ENCODE results near the gene FRG2.
A peak's percentile ranks its signal among the peaks of the same experiment; 100 is the strongest.
"Not testable (repeated sequence)": the region's sequence is repeated elsewhere in the genome, so short reads cannot be mapped to it uniquely, and the experiment has no call there.

The FRG2 gene

DNA sequence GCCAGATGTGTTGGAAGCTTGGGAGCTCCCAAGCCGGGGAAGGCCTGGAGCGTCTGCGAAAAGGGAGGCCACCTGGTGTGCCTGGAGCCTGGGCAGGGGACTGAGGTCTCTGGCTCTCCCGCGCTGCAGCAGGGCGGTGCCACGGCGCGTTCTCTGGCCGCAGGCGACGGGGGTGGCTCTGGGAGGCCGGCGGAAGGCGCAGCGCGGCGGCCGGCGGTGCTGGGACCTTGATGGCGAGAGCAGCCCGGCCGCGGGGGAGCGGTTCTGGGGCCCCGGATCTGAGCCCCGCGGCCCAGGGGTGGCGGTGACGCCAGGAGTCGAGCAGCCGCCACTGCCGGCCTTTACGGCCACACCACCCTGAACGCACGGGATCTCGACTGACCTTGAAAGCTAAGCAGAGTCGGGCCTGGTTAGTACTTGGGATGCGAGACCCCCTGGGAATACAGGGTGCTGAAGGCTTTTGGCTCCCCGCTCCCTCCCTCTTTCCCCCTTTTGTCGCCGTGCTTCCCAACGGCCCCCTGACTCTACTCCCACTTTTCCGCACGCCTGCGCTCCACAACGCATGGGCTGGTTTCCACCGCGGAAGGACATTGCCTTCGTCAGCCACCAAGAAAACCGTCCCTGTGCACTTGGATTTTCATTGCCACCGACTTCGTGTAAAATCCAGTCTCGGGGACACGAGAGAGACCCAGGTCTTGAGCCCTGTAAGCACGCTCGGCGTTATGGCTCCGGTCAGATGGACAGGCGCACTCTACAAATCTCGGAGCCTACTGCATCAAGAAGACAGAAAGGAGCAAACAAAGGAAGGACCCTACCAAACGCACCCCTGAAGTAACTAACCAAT is 9.5 kb downstream of the FRG2 start:
- no peak overlapping the region for H3K4me3 ChIP-seq (ENCODE audit: low read depth, low read length)
- no peak for DNase-seq (ENCODE audit: low read depth)

DNA sequence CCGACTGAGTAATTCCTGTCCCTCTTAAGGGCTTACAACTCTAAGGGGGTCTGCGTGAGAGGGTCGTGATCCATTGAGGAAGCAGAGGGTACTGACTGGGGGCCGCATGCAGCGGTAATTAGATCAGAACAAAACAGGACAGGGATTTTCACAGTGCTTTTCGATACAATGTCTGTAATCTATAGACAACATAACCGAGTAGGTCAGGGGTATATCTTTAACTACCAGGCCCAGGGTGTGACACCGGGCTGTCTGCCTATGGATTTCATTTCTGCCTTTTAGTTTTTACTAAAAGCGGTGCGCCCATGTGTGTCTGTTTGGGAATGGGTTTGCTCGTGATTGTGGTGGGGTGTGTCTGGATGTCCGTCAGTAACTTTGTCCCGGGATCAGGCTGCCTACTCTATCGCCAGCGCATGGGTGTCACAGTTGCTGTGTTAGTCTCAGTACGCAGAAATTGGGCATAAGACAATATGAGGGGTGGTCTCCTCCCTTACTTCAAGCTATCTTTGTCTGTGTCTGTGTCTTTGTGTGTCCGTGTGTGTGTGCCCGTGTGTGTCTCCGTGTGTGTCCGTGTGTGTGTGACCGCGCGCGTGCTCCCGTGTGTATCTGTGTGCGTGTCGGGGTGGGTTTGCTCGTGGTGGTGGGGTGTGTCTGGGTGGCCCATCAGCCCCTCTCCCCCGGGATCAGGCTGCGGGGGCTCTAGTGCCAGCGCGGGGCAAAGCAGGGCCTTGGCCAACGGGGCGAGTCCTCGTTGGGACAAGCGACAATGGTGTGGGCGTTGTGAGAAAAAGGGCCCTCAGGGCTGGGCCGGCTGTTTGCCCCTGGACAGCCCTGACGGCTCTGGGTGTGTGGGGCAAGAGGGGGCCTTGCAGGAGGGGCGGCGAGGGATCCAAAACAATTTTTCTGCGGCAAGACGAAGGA is 10.4 kb downstream of the FRG2 start:
- DNase-seq (ENCODE audit: low read depth): no peak
- H3K4me3 ChIP-seq (ENCODE audit: low read depth, low read length): no peak overlapping the region

DNA sequence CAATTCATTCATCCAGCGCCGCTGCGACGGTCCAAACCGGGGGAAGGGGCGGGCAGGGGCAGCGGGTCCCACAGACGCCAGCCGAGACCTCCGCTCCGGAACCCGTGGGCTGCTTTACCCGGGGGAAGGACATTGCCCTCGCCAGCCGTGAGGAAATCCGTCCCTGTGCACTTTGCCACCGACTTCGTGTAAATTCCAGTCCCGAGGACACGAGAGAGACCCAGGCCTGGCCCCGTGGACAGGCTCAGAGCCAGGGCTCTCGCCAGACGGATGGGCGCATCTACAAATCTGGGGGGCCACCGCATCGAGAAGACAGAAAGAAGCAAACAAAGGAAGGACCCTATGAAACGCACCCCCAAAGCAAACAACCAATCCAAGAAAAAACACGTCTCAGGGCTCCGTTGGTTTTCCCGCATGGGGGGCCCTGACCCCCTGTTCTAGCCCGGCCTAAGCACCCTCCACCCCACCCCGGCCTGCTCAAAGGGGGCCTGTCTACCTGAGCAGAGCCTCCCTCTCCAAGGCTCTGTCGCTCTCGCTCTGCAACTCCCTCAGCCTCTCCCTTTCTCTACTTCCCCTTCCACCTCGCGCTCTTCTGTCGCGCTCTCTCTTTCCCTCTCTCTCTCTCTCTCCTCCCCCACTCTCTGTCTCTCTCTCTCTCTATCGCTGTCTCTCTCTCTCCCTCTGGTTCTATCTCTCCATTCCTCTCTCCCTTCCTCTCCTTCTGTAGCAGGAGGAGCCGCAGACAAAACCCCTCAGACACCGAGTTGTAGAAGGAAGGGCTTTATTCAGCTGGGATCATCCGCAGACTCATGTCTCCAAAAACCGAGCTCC is 11.3 kb downstream of the FRG2 start:
- DNase-seq (ENCODE audit: low read depth): no peak
- no peak overlapping the region for H3K4me3 ChIP-seq (ENCODE audit: low read depth, low read length)

DNA sequence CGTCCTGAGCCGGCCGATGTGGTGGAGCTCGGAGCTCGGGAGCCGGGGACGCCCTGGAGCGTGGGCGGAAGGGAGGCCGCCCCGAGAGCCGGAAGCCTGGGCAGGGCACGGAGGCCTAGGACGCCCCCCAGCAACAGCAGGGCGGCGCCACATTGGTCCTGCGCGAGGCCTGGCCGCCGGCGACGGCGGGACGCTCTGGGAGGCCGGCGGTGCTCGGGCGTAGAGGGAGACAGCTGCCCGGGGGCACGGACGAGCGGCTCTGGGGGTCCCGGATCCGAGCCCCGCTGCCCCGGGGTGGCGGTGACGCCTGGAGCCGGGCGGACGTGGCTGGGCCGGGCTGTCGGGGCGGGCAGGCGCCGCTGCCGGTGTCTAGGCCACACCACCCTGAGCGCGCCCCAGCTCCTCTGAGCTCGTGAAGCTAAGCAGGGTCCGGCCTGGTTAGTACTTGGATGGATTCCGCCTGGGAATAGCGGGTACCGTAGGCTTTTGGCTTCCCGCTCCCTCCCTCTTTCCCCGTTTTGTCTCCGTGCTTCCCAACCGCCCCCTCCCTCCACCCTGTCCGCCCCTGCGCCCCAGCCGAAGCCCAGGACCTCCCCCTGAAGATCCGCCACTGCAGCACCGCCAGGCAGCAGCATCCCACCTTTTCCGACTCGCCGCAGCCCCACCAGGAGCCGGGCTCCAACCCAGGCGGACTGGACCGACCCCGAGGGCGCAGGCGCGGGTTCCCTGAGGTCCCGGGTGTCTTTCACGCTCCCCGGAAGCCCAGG is 12.1 kb downstream of the FRG2 start:
- H3K4me3 ChIP-seq (ENCODE audit: low read depth, low read length): peak overlapping the region; percentile 38
- DNase-seq (ENCODE audit: low read depth): no peak

DNA sequence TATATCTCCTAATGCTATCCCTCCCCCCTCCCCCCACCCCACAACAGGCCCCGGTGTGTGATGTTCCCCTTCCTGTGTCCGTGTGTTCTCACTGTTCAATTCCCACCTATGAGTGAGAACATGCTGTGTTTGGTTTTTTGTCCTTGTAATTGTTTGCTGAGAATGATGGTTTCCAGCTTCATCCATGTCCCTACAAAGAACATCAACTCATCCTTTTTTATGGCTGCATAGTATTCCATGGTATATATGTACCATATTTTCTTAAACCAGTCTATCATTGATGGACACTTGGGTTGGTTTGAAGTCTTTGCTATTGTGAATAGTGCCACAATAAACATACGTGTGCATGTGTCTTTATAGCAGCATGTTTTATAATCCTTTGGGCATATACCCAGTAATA is 37.1 kb downstream of the FRG2 start:
- DNase-seq (ENCODE audit: low read depth); H3K4me3 ChIP-seq (ENCODE audit: low read depth, low read length): not testable (repeated sequence)

DNA sequence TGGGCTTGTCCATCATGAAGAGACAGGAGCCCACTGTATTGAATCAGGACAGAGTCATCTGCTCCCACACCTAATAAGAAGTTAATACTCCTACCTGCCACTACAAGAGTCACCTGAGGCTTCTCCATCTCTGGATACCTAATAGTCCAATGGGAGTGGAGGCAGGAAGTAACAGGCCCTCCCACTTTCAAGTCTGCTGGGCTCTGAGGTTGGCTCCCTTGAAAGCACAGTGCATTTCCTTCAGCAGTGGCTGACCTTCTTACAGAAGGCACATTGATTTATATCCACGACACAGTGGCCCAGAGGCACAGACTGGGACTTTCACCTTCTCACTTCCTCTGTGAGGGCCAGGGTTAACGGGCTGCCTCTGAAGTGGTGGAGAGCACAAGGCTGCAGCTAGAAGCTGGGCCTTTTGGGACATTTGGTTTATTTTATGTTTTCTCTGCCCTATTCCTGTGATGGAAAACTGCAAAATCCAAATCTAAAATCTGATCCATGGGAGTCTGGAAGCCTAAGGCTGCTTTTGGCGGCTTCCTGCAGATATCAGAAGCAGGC is 38.1 kb downstream of the FRG2 start:
- no peak for DNase-seq (ENCODE audit: low read depth)
- H3K4me3 ChIP-seq (ENCODE audit: low read depth, low read length): no peak overlapping the region

DNA sequence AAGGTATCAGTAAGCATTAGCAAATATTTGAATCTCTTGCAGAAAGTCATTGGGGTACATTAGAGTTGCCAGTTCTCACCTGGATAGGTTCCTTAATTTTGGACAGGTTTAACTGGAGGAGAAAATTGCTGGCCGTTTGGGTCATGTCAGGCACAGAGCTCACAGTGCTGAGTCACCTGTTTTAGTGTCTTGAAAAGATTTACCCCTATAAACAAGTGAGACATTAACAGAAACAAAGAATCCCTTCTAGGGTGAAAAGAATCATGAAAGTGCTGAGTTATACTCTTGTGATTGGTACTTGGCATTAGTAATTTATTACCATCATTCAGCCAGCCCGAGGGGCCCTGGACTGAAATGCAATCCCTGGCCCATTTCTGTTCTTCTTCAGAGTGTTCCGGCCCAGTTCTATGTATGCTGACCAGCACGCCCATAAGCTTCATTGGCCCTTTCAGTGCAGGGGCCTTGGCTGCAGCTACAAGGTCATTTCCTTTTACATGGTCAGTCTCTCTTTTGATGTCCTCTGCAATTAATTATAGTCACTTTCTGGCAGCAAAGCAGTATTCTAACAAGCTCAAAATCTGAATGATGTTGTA is 41.3 kb downstream of the FRG2 start:
- DNase-seq (ENCODE audit: low read depth); H3K4me3 ChIP-seq (ENCODE audit: low read depth, low read length): not testable (repeated sequence)

DNA sequence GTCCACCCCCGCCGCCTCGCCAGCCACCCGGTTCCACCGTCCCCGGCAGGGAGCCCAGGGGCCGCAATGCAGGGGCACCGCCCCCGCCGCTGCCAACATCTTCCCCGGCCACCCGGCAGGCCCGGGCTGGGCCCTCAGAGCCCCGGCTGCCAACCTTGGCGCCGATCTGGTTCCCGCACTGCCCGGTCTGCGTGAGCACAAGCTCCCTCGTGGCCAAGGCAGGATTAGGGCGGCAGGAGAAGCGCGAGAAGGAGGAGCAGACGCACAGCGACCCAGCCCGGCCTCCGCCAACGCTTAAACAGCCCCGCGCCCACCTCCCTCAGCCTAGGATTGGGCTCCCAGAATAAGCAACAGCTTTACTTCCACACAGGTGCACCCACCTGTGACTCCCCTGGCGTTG is 42.4 kb downstream of the FRG2 start:
- not testable (repeated sequence) for DNase-seq (ENCODE audit: low read depth); H3K4me3 ChIP-seq (ENCODE audit: low read depth, low read length)

DNA sequence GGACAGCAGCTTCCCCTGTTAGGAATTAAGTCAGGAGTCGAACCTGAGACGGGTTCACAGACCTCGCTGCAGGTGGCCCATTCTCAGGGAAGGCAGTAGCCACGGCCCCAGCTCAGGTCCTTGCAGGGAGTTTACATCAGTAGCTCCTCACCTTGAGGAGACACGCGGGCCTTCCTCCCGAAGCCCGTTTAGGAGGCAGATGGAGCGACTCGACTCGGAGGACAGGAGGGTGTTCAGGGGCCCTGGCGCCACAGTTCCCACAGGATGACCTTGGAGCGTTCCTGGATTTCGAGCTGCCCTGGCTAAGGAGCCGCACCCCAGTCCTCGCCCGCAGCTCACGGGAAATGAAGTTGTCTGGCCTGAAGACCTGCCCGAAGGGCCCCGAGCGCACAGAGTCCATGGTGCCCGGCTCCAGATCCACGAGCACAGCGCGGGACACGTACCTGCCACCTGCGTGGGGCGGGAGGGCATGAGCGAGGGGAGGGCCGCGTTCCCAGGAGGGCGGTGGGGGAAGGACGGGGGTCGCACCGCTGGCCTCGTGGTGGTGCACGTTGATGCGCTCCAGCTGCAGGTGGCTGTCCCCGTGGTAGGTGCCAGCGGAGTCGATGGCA is 43.0 kb downstream of the FRG2 start:
- DNase-seq (ENCODE audit: low read depth); H3K4me3 ChIP-seq (ENCODE audit: low read depth, low read length): not testable (repeated sequence)

DNA sequence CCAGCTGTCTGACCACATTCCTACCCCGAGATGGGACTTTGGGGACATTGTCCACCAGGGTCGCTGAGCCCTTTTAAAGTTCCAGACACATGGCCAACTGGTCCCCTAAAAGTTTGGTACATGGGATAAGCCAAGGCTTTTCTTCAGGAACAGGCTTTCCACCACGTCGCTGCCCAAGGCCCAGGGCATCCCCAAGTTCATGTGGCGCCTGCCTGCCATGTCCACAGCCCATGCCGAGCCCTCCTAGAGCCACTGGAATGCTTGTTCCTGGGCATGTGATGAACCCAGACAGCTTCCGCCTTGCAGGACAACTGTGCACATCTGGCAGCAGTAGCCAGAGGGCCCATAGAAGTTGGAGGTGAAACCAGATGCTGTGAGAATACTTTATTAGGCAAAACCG is 45.1 kb downstream of the FRG2 start:
- no peak for DNase-seq (ENCODE audit: low read depth)
- H3K4me3 ChIP-seq (ENCODE audit: low read depth, low read length): no peak overlapping the region

DNA sequence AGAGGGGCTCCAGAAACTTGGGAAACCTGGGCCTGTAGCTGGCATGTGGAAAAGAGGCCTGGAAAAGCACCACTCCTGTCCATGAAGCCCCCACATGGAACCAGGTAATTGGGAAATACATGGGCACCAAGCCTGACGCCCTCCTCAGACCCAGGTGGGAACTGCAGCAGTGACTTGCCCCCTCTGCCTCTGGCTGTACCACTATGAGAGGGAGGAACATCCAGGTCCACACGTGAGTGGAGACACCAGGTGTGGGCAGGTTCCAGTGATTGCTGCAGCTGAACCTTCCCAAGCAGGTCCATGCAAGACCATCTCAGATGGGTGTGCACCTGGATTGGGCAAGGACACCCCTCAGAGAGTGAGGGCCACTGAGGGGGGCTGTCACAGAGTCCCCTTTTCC is 46.8 kb downstream of the FRG2 start:
- not testable (repeated sequence) for DNase-seq (ENCODE audit: low read depth); H3K4me3 ChIP-seq (ENCODE audit: low read depth, low read length)

DNA sequence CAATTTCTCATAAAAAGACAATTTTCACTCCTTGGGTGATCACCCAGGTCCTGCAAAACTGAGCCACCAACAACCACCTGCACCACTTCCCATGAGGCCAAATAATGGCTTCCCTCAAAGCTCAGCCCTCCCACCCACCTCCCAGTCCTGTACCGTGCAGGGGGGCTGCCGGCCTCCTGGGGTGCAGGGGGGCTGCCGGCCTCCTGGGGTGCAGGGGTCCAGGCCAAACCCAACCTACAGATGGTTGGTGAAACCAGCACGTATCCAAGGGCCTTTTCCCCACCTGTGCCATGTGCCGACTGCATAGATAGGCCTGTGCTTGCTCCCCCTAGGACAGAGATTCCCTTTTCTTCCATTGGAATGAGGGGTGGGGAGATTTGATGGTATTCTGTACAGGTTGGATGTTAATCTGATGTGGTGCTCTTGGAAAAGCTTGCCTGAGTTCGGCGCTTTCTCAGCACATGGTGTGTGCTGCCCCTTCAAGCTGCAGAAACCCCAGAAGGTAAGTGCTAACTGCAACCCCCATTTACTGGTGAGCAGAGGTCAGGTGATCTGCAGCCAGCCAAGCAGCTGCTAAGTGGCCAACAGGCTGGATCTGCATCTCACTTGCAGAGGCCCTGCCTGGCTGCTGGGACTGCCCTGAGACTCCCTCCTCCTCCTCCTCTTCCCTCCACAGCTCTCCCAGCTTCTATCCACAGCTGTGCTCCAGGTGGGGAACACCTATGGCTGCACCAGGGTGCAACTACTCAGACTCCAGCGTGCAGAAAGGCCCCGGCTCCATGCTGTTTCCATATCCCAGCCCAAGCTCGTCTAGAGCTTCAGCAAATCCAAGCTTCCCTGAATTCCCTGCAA is 47.6 kb downstream of the FRG2 start:
- no peak overlapping the region for H3K4me3 ChIP-seq (ENCODE audit: low read depth, low read length)

More for the DNA sequence above, 47.6 kb downstream of the FRG2 start:
- DNase-seq (ENCODE audit: low read depth): no peak

All from skeletal muscle cell (primary cell).